HG03354 (cell line): ENCODE results near the gene JAG2.

Source experiments
- ATAC-seq: cut with Tn5 transposase; IDR thresholded peaks from one replicate; pipeline ENCODE4 v1.9.1; 2021; ENCODE audit warnings: mild to moderate bottlenecking; ENCODE audit not compliant: unreplicated experiment, poor library complexity, severe bottlenecking

The JAG2 gene

DNA sequence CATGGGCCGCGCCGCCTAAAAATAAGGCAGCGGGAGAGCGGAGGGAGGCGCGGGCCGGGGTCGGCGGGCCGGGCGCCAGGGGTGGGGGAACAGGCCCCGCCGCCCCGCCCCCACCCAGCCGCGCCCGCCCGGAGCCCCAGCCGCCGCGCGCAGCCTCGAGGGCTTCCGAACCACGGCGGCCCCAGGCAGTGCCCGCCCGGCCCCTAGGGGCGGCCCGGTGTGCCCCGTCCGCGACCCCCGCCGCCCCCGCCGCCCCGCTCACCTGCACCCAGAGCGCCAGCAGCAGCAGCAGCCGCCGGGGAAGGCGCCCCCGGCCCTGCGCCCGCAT, 519 bp downstream of the JAG2 start:
- no peak for ATAC-seq

DNA sequence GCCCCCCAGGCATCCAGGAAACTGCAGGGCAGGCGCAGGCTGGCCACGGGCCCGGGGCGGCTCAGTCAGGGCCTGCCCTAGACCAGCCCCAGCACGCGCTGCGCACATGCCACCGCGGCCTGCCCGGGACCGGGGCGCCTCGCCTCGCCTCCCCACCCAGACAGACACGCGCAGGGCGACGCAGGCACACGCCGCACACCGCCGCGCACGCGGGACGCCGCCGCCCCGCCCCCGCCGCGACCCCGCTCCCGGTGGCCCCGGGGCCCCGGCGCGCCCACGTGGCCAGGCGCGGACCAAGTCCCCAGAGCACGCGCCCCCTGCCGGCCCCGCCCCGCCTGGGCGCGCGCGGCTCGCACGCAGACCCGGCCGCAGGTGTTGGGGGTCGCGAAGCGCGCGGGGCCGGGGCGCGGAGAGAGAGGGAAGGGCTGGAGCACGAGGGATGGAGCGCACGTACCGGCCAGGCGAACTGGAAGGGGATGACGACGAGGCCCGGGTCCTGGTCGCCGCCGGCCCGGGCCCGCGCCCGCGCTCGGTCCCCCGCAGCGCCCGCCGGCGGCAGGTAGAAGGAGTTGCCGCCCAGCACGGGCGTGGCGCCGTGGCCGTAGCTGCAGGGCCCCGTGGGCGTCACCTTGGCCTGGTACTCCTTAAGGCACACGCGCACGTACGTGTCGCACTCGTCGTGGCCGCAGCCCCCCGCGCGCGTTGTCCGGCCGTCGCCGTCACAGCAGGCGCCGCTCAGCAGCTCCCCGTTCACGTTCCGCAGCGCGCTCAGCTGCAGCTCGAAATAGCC, 1.1 kb downstream of the JAG2 start:
- no peak for ATAC-seq

DNA sequence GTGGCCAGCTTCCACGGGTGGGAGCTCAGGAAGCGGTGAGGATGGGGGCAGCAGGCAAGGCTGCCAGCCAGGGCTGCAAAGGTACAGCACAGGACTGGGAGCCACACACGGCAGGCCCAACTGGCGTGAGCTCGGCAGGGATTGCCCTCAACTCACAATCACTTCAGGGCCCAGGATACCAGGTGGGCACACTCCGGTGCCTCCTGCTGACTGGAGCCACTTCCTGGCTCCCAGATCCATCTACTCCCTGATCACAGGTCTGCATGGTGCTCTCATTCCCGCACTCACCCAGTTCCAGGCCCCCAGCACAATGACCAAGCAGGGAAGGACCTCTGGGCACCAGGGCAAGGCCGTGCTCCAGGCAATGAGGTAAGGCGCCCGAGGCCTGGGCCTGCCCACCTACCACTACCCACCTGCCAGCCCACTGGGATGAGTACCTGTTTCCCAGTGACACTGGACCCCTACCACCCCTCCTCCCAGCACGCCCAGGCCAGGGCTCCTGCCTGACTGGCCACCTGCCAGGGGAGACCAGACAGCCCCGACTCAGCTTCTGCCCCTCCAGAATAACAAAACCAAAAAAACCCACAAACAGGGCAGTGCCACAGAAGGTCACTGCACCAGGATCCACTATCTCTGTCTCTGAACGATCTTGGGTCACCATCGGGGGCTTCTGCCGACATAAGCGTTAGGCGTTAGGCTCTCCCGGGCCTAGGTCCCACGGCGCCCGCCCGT, 1.8 kb downstream of the JAG2 start:
- no peak for ATAC-seq

DNA sequence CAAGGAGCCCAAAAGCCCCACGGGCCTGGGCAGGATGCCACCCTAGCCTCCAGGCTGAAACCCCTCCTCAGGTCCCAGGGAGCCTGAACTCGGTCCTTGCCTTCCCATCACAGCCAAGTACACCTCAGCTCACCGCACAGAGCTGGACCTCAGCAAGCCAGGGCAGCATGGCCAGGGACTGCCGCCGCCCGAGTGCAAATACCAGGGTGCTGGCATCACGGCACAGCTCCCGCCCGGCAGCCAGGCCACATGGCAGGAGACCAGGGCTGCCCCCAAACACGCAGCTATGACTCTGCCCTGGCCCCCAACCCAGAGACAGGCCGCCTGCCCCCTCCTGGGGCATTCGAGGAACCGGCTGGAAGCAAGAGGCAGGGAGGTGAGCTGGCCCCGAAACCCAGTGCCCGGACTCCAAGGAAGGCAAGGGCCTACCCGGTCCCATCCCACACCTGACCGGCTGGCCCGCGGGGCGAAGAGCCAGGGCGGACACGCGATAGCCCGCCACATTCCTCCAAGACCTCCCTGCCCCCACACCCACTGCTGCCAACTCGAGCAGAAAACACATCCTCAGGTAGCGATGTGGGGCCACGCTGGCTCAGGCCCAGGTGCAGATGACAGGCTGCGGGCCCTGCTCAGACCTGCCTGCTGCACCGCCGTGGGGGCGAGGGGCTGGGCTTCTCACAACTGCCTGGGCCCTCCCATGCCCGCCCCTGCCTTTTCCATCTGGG, 2.7 kb downstream of the JAG2 start:
- ATAC-seq: no peak

DNA sequence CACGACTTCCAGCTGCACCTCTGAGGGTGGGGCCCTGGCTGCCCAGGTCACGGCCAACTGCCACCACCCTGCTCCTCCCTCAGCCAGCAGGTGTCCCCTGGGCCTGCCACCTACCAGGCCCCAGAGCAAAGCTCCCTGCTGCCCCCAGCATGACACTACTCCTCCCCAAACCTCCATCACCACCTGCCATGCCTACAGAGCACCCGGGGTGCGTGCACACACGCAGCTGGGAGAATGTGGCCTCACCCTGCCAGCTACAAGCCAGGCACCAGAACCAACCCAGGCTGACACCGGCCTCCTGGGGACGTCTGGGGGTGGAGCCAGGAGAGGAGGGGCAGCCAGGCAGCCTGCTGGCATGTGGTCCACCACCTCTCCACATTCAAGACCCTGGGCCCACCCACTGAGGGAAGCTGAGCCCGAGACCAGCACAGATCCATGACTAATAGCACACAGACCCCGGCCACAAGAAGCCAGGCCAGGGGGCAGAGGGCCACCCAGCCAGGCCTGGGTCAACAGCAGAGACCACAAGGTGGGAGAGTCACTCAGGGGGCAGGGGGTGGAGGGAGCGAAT, 3.4 kb downstream of the JAG2 start:
- ATAC-seq: no peak

DNA sequence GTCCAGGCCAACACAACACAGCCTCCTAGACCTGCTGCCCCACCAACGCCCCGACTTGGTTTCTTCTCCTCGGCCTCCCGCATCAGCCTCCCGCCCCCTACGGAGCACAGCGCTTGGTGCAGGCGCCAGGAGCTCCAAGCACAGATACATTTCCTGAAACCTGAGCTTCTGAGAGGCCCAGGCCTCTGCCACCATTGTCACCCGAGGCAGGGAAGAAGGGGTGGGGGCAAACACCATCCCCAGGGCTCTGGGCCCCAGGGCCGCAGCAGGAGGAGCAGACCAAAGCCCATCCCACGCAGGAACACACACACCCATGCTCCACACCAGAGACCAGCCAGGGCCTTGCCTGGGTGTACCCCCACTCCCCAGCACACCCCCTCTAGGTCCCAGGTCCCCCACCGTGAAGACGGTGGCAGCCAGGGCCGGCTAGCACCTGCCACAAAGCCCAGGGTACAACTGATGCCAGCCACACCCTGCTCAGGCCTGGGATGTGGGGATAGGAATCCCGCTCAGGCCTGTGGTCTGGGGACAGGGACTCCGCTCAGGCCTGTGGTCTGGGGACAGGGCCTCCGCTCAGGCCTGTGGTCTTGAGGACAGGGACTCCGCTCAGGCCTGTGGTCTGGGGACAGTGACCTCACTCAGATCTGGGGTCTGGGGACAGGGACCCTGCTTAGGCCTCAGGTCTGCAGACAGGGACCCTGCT, 5.4 kb downstream of the JAG2 start:
- no peak for ATAC-seq

DNA sequence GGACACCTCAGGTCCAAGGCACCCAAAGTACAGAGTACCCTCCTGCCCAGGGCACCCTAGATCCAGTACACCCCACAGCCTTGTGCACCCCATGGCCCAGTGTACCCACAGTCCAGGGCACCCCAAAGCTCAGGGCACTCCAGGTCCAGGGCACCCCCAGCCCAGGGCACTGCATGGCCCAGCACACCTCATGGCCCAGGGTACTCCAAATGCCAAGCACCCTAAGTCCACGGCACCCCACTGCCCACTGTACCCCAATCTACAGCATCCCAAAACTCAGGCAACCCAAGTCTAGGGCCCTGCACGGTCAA, 6.0 kb downstream of the JAG2 start:
- ATAC-seq: no peak

DNA sequence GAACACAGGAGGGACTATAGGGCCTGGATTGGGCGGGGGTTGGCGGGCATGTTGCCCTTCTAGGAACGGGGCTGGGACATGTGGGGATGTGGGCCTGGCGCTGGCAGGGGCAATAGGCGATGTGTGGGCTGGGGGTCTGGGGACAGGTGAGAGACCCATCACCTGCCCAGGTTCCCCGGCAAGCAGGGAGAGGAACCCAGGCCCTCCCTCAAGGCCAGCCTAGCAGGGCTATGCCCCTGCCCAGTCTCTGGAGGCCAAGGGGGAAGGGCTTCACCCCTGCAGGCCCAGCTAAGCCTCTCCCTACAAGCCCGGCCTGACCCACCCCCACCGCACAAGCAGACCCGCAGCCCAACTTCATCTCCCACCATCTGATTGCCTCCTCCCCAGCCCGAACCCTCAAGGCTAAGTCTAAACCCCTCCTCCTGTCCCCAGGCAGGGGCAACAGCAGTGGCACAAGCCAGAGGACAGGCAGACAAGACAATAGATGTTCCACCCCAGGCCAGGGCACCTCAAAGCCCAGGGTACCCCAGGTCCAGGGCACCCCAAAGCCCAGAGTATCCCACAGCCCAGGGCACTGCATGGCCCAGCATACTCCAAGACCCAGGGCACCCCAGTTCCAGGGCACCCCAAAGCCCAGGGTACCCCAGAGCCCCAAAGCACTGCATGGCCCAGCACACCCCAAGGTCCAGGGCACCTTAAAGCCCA, 6.5 kb downstream of the JAG2 start:
- ATAC-seq: no peak

DNA sequence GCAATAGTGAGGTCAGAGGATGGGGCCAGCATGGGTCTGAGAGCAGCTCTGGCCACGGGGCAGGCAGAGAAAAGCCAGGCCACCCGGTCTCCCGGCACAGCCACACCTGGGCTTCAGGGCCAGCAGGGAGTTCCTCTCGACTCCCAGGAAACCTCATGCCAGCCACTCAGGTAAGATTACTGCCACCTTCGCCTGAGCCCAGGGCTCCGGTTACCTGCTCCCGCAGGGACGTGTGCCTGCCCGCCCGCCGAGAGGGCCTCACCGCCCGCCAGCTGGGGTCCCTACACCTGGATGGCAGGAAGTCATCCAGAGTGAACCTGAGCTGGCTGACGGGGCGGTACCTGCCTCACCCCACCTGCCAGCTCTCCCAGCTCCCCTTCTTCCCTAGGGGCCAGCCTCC, 7.3 kb downstream of the JAG2 start:
- no peak for ATAC-seq

DNA sequence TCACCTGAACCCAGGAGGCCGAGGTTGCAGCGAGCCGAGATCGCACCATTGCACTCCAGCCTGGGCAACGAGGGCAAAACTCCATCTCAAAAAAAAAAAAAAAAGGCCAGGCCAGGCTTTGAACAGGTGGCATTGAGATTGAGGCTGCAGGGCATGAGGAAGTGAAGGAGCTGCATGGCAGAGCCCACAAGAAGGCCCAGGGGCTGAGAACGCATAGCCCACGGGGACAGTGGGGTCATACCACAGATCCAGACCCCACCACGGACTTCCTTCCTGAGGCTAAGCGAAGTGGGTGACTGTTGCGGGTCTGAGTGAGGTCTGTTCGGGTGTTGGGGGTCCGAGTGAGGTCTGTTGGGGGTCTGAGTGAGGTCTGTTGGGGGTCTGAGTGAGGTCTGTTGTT, 7.8 kb downstream of the JAG2 start:
- ATAC-seq: no peak

DNA sequence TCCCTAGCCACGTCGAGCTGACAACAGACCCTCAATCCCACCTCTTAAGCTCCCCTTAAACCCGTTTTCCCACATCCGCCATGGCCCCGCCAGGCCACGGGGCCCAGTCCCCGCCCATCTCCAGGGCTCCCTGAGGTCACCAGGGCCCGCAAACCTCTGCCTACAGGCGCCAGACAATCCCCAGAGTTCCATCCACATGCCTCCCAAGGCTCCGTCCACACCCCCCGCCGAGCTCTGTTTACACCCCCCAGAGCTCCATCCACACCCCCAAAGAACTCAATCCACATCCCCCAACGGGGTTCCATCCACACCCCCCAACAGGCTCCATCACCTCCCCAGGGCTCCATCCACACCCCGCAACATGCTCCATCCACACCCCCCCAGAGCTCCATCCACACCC, 9.2 kb downstream of the JAG2 start:
- no peak for ATAC-seq

DNA sequence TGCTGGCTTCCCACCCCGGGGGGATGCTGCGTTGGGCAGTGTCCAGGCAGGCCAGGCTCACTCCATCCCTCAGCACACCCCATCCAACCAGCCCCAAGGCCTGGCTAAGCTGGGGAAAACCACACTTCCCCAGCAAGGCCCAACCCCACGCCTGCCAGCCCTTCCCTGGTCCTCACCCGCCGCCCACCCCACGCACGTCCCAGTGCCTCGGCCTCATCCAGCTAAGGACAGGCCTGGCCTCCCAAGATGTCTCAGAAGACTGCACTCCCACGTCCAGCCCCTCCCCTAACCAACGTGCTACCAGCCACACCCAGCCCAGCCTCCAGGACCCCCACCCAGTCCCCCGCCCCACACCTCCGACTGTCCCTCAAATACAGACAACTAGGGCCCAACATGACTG, 9.8 kb downstream of the JAG2 start:
- no peak for ATAC-seq

DNA sequence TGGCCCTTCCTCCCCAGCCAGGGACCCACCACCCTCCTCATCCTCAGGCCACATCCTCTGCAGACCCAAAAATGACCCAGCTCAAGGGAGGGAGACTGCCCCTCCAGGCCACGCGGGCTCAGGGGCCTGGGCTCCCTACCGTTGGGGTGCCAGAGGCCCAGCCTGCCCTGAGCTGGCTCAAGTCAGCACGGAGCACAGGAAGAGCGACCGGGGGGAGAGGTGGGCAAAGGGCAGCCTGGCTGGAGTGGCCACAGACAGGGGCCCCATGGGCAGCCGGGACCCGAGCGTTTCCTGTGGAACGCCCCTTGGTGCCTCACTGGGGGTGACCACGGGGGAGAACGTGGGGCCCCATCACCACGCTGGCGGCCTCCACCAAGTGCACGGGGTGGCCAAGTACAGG, 10.7 kb downstream of the JAG2 start:
- no peak for ATAC-seq

DNA sequence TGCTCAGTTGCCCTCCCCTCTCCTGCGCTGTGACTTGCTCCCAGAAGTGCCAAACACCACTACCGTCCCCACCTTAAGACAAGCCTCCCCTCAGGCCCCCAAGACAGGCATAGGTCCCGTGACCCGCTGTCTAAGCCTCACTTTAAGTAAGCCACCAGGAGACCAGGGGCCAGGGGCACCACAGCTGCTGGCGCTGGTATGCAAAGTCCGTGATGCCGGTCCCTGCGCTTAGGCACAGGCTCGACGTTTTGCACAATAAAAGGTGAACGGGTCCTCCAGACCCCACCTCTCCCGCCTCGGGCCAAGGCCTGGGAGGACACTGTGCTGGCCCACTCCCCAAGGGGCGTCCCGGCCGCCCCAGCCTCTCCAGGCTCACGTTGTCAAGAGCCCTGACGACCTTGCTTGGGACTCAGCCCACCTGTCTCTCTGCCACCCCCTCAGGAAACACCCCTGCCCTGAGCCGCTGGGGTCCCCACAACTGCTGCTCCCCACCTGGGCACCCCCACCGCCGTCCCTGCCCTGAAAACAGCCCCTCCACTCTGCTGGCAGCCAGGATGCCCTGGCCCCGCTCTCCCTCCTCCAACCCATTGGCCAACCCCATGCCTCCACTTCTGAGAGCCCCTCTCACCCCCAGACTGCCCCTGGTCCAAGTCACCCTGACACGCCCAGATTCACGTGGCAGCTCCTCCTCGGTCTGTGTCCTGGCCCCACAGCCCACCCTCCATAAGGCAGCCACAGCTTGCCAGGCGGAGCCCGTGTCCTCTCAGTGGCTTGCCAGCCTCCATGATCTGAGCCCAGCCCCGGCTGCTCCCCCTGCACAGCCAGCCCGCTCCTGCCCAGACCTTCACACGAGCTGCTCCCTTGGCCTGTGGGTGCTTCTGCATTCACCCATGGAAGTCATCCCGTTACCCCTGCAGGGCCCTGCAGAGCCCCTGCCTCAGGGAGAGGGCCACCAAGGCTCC, 11.9 kb downstream of the JAG2 start:
- ATAC-seq: no peak

DNA sequence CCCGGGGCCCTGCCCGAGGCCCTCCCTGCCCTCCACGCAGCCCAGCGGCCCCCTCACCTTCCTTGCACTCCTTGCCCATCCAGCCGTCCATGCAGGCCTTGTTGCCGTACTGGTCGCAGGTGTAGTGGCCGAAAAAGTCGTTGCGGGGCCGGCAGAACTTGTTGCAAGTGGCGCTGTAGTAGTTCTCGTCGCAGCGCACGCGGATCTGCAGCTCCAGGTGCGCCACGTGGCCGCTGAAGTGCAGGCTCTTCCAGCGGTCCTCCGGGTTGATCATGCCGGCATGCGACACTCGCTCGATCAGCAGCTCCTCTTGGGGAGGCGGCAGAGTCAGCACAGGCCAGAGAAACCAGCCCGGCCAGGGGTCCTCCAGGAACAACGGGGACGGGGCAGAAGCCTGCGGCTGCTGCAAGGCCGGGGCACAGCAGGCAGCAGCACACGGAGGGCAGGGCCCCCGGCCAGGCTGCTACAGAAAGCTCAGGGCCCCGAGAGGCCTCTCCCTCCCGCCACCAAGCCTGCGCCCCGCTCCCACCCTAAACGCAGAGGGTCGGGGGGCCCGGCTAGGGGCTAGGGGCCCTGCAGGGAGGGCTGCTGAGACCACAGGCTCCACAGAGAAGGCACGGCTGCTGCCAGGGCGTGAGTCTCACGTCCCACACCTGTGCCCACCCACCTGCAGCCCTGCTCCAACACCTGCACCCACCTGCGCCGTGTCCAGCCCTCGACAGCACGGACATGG, 12.7 kb downstream of the JAG2 start:
- no peak for ATAC-seq

DNA sequence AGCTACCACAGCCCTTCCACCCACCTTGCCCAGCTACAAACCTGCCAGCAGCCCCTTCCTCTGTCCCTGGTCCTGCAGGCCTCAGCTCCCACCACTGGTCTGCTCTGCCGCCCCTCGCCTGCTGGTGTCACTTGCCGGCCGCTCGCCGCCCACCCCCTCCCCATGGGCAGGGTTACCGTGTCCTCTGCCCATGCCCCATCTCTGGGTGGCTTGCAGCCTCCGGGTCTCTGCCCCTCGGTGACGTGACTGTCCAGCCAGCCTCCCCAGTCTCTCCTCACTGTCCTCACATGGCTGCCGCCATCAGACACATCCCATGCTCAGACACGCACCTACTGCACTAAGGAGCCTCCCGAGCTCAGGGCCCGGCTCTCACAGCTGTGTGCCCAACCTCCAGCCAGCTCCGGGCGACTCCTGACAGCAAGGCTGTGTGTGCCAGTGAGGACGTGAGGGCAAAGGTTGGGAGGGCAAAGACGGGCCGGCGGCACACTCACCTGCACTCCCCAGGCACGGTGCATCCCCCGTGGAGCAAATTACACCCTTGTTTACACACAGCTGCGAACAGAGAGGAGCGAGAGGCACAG, 13.4 kb downstream of the JAG2 start:
- no peak for ATAC-seq

DNA sequence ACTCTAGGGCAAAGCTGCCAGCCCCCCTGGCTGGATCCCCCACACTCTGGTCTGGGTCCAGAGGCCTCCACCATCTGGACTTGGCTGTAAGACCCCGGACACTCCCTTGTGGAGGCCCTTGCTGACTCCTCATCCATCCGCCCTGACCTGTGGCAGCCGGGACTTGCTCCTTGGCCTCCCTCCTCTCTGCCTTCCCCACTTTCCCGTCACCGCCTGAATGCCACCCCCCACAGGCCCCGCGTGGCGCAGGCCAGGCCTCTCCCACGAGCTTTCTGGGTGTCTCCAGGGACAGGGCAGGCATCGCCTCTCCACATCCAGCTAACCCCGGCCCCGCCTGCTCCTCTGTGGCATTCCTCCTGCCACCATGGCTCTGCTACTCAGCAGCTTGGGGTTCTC, 14.1 kb downstream of the JAG2 start:
- no peak for ATAC-seq
